KG1 (cell line): Measurements from ENCODE around the gene PRUNE1.

Experiments
- DNase-seq: peaks from one replicate; lab custom pipeline; 2025; lab: John Stamatoyannopoulos, UW

PRUNE1 gene, protein sequence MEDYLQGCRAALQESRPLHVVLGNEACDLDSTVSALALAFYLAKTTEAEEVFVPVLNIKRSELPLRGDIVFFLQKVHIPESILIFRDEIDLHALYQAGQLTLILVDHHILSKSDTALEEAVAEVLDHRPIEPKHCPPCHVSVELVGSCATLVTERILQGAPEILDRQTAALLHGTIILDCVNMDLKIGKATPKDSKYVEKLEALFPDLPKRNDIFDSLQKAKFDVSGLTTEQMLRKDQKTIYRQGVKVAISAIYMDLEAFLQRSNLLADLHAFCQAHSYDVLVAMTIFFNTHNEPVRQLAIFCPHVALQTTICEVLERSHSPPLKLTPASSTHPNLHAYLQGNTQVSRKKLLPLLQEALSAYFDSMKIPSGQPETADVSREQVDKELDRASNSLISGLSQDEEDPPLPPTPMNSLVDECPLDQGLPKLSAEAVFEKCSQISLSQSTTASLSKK

DNA sequence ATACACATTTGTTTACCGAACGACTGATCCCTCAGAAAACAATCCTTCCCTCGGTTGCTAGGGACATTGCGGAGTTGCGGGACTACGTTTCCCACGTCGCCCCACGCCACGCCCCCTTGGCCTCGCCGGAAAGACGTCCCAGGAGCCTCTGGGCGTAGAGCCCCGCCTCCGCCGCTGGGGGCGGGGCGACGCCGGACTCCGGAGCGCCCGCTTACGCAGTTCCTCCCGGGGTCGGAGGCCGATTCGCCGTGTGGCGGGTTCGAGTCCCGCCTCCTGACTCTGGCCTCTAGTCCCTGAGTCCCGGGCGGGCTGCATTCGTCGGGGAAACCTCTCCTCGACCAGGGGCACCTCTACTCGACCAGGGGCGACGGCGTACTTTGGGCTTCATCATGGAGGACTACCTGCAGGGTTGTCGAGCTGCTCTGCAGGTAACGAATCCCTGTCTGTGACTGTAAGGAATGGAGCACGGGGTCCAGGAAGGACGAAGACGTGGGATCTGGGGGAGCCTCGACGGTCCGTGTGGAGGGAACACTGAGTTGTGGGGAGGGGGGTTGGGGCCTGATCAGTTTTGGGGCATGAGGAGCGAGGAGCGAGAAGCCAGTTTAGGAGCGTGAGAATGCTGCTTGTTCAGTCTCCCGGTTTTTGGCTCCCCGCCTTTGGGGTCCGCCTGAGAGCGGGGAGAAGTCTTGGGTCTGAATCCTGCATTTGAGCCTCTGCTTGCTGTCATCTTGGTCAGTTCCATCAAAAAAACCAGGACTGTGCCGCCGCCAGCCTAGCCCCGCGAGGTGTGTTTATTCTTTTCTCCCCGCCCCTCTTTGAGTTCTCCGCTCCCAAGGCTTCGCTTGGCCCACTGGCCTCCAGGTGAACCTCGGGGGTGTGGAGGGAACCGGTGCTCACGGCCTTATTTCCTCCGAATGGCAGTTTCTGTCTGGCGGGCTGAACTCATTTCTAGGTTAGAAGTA, at the start of gene PRUNE1:
TSS of gene PRUNE1 (plus strand) at position 206 of the 962 bp plus-strand sequence. CDS start at position 390, 184 bp downstream.
- DNase-seq = peak; percentile 95

- DNase-seq = no peak
These were observed 47.6 kb upstream of the PRUNE1 start for GRCh38 chr1:150960646-150961045.

GRCh38 chr1:150961756-150962155, 46.5 kb upstream of the PRUNE1 start:
- no peak for DNase-seq

DNA sequence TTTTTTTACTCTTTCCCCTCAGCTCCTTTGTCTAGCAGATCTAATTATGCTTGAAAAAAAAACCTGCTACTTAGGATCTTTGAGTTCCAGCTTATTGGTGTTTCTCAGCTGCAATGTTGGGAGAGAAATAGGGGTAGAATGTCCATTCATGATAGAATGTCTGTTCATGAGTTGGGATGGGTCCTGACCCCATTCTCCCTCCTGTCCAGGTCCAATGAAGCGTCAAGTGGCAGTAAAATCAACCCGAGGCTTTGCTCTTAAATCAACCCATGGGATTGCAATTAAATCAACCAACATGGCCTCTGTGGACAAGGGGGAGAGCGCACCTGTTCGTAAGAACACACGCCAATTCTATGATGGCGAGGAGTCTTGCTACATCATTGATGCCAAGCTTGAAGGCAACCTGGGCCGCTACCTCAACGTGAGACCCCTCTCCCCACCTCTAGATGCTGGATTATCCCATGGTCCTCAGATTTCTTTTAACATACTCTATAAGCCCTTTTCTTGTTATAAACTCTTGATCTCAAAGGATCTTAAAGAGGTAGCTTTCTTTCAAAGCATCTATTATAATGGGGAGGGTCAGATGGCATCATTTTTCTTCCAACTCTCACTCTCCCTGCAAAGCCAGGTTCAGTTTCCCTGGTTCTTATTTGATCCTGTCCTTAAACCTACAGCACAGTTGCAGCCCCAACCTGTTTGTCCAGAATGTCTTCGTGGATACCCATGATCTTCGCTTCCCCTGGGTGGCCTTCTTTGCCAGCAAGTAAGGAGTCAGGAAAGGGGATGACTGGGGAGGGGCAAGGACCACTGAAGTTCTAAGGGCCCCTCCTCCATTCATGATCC, 44.7 kb upstream of the PRUNE1 start:
- no peak for DNase-seq

GRCh38 chr1:150964164-150964489, 44.1 kb upstream of the PRUNE1 start:
- no peak for DNase-seq

- DNase-seq = no peak
These were observed 42.6 kb upstream of the PRUNE1 start for GRCh38 chr1:150965605-150966004.

GRCh38 chr1:150966011-150966410, 42.2 kb upstream of the PRUNE1 start:
- DNase-seq = no peak

- no peak for DNase-seq
These were observed 40.3 kb upstream of the PRUNE1 start for GRCh38 chr1:150967936-150968335.

DNA sequence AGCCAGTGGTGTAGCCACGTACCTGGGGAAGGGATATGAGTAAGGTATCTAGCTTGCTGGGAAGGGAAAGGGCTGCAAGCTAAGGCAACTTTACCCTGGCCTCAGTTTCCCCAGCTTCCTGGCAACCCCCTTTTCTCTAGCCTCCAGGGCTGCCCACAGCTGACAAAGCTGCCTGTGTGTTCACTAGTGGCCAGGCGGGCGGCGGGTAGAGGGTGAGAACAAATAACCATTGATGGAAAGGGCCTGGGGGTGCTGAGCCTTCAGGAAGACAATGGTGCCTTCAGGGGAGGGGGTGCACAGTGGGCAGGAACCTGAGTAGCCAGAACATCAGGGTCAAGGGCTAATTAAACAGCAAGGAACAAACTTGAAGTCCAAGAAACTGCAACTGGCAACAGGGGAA, 39.8 kb upstream of the PRUNE1 start:
- DNase-seq = no peak

DNA sequence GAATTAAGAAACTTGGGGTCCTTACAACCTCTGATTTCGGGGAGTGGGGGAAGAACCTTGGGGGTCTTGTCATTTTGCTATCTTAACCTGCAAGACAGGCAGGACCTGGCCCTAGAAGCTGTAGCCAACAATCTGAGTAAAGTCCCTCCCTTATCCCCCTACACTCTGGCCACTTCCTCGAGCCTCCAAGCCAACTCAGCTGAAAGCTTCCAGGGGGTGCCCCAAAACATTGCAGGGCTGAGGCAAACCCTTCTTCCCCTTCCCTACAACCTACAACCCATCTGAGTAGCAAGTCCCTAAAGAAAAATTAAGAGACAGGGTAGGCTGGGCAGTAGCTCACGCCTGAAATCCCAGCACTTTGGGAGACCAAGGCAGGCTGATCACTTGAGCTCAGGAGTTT, 38.6 kb upstream of the PRUNE1 start:
- DNase-seq = no peak

DNA sequence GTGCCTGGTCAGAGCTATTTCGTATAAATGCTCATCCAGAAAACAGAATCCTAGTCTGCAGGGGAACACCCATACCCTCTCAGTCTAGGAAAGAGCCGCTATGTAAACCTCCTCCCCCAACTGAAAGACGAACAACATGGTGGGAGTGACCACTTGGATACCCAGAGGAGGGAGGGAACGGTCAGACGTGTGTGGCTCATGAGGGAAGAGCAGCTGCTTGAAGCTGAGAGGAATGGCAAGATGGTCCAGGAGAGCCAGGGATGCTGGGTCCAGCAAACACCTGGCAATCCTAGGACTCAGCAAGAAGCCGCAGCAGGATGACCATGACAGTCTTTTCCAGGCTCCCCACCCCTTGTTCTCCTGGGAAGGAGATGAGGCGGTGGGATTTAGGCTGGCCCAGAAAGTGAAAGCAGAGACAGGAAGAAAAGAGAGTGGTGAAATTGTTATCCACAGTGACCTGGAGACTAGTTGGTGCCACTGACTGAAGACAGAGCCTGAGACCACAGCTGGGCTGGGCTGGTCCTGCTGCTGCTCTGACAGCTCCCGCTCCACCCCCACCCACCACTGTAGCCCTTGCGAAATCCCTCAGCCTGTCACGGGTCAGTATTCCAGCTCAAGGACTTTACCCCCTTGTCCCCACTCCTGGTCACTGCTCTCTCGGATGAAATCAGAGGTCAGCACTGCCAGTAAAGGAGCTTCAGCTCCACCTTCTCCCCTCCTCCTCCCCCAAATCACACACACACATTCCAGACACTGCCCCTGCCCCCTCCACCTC, 37.3 kb upstream of the PRUNE1 start:
- DNase-seq = no peak

GRCh38 chr1:150971583-150972416, 36.4 kb upstream of the PRUNE1 start:
- DNase-seq = no peak

GRCh38 chr1:150972417-150972940, 35.8 kb upstream of the PRUNE1 start:
- no peak for DNase-seq

DNA sequence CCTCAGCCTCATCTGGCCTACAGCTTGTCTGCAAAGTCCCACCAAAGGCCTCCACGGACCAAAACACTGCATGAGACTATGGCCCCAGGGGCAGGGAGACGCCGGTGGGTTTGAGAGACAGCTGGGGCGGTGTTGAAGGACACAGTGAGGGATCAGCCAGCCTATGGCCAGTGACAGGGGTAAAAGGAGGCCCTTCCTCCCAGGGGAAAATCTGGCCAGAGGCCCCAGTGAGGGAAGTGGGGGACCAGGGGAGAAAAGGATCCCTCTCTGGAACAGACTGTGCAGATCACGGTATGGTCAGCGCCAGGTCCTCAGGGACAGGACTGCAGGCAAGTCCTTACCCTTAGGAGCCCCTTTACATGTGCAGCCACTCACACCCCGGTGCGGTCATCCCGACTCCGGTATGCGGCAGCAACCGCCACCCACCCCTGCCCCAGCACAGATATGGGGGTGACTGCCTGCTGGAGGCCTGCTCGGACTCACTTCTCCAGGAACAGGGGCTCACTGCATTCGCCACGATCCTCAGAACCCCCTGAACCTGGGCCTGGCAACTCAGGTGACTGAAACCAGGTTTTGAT, 34.9 kb upstream of the PRUNE1 start:
- no peak for DNase-seq

- DNase-seq = no peak
These were observed 34.2 kb upstream of the PRUNE1 start for GRCh38 chr1:150973836-150974579.

DNA sequence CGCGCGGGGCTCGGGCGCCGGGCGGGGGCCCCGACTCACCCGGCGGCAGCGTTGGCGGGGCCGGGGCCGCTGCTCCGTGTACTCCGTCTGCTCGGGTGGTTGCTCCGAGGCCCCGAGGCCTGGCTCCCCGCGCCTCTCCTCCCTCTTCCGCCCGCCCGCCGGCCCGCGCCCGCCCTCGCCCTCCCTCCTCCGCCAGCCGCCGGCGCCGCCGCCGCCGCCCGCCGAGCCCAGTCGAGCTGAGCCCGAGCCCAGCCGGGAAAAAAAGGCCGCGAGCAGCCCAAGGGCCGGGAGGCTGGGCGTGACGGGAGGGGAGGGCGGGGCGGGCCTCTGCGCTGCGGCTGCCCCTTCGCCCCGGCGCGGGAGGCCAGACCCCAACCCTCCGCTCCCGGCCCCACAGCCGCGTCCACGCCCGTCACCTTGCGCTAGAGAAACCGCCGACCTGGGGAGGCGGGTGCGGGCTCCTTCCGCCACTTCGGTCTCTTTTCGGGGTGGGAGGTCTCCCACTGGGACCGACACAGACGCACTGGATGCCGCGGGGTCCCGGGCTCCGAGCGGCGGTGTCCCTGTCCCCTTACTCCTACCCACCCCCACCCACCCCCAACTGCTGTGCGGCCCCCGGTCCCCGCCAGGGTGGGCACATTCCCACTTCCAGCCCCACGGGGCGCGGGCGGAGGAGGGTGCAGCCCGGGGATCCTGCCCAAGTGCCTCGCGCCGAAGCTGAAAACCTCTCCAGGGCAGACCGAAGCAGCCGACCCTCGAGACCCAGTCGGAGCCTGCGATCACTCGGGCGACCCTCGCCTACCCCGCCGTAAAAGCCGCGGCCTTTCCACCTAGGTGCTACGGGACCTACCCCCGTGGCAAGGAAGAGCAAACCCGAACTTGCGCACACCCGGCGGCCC, 33.4 kb upstream of the PRUNE1 start, which contains the start of gene CERS2:
TSS of gene CERS2 (minus strand) at position 256 of the 899 bp plus-strand sequence. CDS start 5,745 bp downstream, outside the sequence.
- peak; percentile 27 for DNase-seq

GRCh38 chr1:150976401-150976821, 31.8 kb upstream of the PRUNE1 start:
- no peak for DNase-seq
